ENCODE results near the gene CDH24.

Gene CDH24

GRCh38 chr14:23089498-23090253, 32.4 kb upstream of the CDH24 start:
- DNase-seq: no peak

DNA sequence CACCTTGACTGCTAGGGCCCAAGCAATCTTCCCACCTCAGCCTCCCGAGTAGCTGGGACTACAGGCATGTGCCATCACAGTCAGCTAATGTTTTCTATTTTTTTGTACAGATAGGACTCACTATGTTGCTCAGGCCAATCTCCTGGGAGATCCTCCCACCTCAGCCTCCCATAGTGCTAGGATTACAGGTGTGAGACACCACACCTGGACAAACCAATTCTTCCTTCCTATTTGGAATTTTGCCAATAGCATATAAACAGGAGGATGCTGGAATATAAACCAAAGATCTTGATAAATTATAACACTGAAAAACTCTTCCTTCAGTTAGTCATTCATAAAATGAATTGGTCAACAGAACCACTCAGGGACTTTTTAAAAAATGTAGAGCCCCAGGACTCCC, 29.2 kb upstream of the CDH24 start:
- no peak for DNase-seq

DNA sequence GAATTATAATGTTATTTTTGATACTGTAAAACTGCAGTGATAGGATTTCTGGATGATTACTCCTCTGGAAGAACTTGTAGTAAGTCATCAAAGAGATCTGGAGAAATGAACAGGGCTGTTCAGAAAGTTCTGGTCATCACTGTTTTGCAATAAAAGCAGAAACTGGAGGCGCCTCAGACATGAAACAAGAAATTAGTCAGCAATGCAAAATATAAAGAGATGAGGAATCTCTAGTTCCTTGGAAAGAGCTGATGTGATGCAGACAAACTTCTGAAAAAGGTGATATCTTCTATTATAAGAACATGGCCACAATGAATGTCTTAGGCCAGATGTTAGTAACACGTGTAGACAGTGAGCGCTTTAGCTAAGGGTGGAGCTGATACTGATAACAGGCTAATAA, 28.1 kb upstream of the CDH24 start:
- DNase-seq: no peak

GRCh38 chr14:23080474-23080873, 23.2 kb upstream of the CDH24 start:
- no peak for DNase-seq

DNA sequence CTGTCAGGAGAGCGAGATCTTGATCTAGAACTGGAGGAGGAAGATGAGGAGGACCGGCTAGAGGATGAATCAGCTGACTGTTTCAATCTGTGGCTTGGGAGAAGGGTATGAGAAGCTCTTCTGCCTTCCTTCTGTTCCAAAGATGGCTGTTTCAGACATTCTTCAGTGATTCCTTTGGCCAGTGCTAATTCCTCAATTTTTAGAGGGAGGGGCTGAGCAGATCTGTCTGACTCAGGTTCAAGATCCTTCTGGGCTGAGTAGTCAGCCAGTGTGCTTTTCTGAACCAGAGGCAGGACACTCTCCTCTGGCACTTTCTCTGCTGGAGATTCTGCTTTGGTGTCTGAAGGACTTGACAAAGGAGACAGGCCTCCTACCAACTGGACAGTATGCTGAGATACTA, 22.4 kb upstream of the CDH24 start:
- DNase-seq: no peak

DNA sequence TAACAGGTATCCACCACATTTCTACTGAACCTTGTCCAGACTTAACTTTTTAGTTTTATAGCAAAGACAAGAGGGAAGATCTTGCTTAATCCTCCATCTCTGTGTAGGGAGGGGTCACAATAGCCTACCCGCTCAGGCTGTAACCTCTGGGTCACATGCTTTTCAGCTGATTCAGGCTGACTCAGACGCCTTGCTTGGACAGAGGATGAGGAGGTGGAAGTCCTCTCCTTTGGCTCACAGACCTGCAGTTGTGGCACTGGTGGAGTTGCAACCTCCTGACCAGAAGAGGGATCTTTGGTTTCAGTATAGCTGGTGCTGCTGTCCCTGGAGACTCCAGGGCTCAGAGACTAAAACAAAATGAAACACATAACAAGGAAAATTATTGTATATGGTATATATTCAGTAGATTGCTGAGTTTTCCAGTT, 21.4 kb upstream of the CDH24 start:
- no peak for DNase-seq

- no peak for DNase-seq
Observed at GRCh38 chr14:23077962-23078361, 20.6 kb upstream of the CDH24 start.

- no peak for DNase-seq
Observed at GRCh38 chr14:23076785-23077408, 19.6 kb upstream of the CDH24 start.

GRCh38 chr14:23074906-23075305, 17.6 kb upstream of the CDH24 start:
- DNase-seq: no peak

DNA sequence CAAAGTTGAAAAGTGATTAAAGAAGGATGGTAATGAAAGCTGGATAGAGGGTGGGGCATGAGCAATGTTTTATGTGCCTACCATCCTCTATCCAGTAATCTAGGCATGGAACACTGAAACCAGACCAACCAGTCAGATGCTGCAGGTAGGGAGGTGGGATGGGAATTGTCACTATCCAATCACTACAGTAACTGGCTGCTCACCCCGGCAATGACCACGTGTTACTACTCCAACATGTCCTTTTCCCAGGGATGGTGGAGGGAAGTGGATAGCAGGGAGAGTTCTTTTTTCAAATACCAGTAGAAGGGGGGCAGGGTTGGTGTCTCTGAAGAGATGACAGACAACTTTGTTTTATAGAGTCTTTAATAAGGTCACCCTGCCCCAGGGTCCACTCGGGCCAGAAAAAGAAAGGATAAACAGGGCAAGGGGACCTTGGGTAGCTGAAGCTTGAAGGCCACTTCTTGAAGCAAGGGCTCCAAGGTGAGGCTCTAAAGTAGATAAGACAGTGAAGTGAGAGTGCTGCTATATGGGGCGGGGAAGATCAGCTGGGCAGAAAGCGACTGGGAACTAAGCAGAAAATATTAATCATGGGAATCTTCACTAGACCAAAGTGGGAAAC, 14.7 kb upstream of the CDH24 start:
- no peak for DNase-seq

- peak; percentile 93 for DNase-seq
Observed at GRCh38 chr14:23071244-23071920, 14.1 kb upstream of the CDH24 start.

GRCh38 chr14:23070262-23071129, 13.2 kb upstream of the CDH24 start:
- no peak for DNase-seq

GRCh38 chr14:23069413-23069806, 12.1 kb upstream of the CDH24 start:
- no peak for DNase-seq

- DNase-seq: peak; percentile 91
Observed at GRCh38 chr14:23068789-23069412, 11.6 kb upstream of the CDH24 start.

DNA sequence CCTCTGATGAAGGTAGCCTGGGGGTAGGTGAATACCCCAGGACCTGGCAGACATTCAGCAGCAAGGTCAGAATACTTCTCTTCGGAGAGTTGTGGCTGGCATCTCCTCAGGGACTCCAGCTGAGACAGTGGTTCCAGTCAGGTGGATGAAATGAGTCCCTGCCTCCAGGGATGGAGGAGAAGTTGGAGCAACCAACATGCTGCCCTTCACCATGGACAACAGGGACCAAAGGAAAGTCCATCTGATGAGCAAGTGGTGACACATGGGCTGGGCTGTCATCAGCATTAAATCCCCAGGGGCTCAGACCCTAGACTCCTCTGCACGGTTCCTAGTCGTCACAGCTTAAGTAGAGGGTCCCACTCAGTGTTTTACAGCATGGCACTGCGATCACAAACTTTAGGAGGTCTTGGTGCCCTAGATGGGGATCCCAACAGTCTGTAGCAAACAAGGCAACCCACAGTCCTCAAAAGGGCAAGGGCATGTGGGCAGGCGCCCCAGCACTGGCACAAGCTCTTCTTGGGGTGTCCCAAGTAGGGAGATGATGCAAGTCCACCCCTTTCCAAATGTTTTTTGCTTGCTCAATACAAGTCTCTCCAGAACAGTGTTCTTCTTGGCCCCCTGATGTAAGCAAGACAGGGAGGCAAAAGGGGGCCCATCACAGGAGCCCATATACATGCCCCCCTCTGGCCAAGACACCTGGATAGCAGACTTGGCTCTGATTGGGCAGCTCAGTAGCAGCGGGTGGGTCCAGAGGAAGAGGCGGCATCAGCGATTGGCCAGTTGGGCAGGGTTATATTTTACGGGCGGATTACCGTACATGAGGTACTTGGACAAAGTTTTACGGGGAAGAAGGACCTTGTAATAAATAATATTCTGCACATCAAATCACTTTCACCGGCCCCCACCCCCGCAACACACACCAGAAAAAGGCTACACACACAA, 10.8 kb upstream of the CDH24 start:
- DNase-seq: no peak

DNA sequence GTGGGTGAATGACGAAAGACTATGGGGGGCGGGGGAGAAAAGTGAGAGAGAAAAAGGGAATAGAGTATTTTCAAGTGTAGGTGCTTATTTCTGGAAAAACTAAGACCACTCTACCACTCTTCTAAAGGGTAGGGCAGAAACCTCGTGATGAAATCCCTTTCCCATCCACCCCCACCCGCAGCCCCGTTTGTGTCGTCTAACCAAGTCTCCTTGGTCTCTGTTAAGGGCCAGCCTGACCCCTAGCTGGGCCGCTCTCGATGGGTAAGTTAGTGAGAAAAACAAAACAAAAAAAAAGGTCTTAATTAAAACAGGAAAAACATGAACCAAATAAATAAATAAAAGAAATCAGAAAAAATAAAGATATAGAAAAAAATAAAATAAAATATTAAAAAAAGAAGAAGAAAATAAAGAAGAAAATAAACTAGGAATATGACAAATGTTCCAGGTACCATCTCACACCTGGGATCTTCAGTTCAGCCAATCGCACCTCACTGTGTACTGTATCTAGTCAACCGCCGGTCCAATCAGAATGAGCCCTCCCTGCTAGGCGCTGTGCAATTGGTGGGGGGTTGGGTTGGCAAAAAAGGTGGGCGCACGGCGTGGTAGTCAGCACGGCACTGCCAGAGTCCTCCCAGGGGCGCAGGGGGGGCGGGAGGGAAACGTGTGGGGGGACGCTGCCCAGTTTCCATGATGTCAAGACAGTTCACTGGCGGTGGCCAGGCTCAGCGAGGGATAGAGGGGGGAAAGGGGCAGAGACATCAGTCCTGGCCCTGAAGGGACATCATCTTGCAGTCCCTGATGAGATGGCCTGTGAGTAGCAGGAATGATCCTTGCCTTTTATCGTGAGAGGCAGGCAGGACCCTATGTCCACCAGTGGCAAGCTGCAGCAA, 9.8 kb upstream of the CDH24 start:
- DNase-seq: no peak

DNA sequence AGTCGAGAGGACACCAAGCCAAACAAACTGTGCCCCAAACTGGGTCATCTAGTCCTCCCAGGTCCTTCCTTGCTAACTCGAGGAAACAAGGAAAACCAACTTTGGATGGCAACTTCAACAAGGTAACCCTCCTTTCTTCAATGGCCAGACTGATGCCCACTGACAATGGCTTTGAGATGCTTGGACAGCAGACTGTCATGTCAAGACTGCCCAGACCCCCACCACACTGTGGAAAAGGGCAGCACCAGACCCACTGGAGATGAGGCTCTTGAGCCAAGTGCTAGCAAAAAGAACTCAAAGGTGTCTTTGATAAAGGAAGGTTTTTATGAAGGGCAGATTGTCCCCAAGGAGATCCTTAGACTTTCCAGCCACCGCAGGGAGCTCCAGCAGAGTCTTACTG, 9.0 kb upstream of the CDH24 start:
- DNase-seq: no peak

DNA sequence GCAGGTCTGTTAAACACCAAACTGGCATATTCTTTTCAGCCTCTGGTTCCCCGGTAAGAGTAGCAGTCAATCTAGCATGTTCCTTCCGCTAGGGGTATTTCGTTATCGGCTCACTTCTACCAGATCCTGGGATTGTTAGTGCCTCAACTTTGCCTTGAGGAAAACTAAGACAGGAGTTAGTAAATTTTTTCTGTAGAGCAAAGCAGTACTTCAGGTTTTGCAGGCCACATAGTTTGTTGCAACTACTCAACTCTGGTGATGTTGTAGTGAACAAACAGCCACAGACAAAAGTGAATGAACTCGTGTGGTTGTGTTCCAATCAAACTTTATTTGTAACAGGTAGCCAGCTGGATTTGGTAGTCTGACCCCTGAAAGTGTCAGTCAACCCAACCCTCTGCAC, 6.3 kb upstream of the CDH24 start:
- DNase-seq: no peak

- no peak for DNase-seq
Observed at GRCh38 chr14:23062002-23062401, 4.7 kb upstream of the CDH24 start.
